Glomerular visceral epithelial cell (primary cell): Measurements from ENCODE around the gene ARL4D.
"Not testable (repeated sequence)": the region's sequence is repeated elsewhere in the genome, so short reads cannot be mapped to it uniquely, and the experiment has no call there.

Source experiments
- DNase-seq: peaks from one replicate; pipeline ENCODE4 v3.0.0-alpha.2; 2016; ENCODE audit errors: extremely low spot score

The ARL4D gene, protein sequence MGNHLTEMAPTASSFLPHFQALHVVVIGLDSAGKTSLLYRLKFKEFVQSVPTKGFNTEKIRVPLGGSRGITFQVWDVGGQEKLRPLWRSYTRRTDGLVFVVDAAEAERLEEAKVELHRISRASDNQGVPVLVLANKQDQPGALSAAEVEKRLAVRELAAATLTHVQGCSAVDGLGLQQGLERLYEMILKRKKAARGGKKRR

DNA sequence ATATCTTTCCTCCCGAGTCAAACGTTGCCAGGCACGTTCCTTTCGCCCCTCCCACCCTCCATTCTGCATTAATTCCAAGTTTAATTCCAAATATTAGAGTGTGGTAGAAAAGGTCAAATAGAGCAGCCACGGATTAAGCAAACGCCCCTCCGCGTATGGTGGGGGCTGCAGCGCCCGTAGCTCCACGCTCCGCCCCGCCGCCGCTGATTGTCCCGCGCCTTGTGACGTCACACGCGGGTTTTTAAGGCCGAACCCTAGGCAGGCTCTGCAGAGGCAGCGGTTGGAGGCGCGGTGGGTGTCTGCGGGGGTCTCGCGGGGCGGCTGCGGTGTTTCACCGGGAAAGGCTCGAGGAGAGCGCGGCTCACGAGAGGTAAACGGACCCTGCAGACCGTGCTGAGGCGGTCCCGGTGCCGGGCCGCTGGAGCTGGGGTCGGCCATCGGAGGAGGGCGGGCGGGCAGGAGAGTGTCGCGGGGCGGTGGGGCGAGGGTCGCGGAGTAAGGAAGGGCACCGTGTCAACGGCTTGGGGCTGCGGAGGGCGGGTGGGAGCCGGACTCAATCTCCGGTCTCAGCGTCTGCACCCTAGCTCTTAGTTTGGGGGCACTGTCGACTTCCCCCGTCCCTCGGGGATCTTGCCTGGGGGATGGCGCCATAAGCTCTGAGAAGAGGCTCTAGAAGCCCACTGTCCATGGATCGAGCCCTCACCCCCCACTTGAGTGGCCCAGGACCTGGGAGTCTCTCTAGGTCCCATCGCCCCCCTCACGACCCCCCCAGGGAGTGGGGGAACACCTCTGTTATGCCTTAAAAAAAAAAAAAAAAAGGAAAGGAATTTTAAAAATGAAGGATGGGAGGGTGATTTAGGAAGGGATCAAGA is at the start of gene ARL4D:
ARL4D (plus strand) TSS at position 270 of the 872 bp plus-strand sequence. CDS start 740 bp downstream, outside the sequence.
- DNase-seq: peak; percentile 77

GRCh38 chr17:43349142-43349541 is 49.7 kb upstream of the ARL4D start:
- DNase-seq: no peak

DNA sequence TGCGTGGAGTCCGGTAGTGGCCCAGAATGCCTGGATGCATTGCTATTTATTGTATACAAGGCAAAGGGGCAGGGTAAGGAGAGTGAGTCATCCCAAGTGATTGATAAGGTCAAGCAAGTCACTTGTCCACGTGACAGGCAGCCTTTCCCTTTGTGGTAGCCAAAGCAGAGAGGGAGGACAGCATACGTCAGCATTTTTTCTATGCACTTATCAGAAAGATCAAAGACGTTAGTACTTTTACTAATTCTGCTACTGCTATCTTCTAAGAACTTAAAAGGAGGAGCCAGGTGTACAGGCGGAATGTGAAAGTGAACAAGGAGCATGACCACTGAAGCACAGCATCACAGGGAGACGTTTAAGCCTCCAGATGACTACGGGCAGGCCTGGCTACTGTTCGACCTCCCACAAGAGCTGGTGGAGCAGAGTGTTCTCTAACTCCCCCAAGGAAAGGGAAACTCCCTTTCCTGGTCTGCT is 47.9 kb upstream of the ARL4D start:
- no peak for DNase-seq

DNA sequence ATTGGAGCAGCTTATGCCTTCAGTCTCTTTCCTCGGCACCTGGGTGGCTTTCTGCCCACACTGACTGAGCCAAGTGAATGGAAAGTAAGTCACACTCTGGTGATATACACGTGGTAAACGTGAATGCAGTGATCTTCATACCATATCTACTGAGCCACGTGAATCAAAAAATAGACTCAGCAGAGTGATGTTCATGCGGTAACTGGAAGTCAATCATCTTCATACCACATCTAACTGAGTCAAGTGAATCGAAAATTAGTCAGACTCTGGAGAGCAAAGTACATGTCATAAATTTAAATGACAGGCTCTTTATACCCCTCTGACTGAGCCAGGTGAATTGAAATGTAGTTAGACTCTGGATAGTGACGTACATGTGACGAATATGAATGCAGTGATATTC is 47.1 kb upstream of the ARL4D start:
- DNase-seq: no peak

DNA sequence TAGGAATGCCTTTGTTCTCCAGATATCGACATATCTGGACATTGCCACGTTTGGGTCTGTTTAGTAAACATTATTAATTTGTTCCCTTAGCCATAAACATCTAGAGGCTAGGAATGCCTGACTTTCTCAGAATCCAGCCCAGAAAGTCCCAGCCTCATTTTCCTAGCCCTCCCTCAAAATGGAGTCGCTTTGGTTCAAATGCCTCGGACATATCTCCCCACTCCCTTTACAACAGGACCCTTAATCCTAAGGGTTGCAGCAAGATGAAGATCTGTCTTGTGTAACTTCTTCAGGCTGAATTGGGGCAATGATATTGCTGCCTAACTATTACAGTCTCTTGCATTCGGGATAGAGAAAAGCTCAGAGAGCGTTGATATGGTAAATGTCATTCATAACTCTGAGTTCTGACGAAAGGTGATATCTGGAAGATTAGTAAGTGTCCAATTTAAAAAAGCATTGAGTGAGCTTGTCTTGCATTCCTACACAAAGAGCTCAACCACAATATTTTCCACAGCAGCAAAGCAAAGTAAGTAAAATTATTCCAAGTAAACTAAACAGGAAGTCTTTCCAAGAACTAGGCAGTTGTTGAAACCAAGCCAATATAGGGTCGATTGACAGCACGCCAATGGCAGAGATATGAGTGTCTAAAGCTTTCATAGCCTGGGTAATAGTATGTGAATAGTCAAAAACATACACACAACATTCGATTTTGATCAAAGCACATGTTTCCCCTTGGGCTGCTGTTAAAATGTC is 46.0 kb upstream of the ARL4D start:
- no peak for DNase-seq

- no peak for DNase-seq
These were observed 45.4 kb upstream of the ARL4D start for GRCh38 chr17:43353393-43353792.

GRCh38 chr17:43354371-43354770 is 44.4 kb upstream of the ARL4D start:
- no peak for DNase-seq

DNA sequence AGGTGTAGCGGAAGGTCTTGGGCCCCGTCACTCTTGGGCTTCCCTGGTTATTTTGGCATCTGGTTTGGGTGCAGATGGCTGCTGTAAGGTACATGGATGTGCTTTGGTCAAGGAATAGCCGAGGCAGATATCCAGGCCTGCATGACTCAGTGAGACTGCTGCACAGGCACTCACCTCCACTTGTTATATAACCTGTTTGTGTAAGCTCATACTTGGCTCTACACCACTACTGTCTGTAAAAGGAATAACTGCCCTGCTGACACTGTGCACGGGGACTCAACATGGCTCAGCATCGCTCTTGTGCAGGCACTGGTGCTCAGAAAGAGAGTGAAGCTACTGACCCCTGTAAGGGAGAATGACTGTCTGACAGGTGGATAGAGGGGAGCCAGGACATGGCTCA is 42.3 kb upstream of the ARL4D start:
- no peak for DNase-seq

- peak; percentile 75 for DNase-seq
These were observed 41.8 kb upstream of the ARL4D start for GRCh38 chr17:43356999-43357398.

- DNase-seq: no peak
These were observed 39.2 kb upstream of the ARL4D start for GRCh38 chr17:43359469-43360110.

GRCh38 chr17:43360376-43360738 is 38.4 kb upstream of the ARL4D start:
- DNase-seq: peak; percentile 61

- DNase-seq: peak; percentile 100
These were observed 37.9 kb upstream of the ARL4D start for GRCh38 chr17:43360739-43361505.

DNA sequence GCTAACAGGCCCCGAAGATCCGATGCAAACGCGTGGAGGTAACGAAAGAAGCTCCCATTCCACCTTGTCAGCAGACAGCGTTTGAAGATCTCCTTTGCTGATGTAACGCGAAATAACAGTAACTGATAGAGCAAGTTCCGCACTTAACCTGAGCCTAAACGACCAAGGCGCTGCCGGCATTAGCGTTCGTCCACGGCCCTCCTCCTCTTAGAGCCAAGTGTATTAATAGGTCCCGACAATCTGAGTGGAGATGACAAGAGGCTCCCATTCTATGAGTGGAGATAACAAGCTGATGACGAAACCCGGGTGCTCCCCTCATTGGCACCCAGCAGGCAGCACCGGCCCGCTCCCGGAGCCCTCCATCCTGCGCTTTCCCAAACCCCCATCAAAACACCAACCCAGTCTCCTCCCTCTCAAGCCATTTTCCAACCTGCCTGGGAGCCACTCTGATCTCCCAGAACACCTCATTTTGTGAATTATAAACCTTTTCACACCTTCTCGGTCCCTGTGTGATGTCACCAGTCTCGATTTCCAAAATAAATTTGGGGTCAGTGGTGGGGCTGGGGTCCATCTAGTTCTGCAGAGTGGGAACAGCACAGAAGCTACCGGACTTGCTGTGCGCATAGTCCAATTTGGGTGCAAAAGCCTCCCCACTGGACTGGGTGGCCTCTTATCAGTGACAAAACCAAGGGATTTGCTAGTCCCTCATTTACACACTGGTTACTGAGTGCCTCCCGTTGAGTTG is 35.4 kb upstream of the ARL4D start:
- no peak for DNase-seq

- DNase-seq: no peak
These were observed 34.9 kb upstream of the ARL4D start for GRCh38 chr17:43363926-43364285.

GRCh38 chr17:43365356-43365755 is 33.4 kb upstream of the ARL4D start:
- no peak for DNase-seq

DNA sequence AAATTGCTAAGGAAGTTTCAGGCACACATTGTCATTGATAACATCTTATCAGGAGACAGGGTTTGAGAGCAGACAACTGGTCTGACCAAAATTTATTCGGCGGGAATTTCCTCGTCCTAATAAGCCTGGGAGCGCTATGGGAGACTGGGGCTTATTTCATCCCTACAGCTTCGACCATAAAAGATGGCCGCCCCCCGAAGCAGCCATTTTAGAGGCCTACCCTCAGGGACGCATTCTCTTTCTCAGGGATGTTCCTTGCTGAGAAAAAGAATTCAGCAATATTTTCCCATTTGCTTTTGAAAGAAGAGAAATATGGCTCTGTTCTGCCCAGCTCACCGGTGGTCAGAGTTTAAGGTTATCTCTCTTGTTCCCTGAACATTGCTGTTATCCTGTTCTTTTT is 32.9 kb upstream of the ARL4D start:
- DNase-seq: not testable (repeated sequence)

- DNase-seq: no peak
These were observed 31.7 kb upstream of the ARL4D start for GRCh38 chr17:43366891-43367736.

- peak; percentile 91 for DNase-seq
These were observed 31.0 kb upstream of the ARL4D start for GRCh38 chr17:43367737-43368242.

DNA sequence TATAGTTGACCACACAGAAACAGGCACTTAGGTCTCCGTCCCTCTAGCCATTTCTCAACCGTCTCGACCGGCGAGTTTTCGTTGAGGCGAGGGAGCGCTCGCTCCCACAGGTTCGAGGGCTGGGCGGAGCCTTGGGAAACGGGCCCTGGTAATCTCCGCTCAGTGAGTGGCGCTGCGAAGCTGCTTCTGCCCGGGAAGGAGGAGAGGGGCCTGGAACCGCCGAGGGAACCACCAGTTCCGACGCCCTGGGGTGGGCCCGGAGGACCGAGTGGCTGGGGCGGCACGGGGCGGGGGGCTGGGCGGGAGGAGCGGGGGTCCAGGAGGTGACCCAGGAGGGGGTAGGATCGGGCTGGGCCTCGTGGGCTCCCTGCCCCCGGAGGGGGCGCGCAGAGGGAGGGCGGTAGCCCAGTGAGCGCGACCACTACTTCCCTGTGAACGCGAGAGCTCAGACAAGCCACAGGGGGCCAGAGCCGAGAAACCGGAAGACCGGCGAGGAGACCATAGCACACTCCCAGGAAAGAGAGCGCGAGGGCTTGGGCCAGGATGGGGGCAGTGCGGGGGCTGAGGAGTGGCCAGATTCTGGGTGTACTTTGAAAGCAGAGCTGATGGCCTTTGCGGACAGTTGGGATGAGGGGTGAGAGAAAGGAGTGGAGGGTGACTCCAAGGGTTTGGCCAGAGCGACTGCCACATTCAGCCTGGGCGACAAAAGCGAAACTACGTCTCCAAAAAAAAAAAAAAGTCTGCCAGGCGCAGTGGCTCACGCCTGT is 29.9 kb upstream of the ARL4D start:
- DNase-seq: peak; percentile 69
